ENCODE results near the gene RAP1GAP. TPM values are rescaled to one million over a fixed set of nuclear protein-coding genes. Genes with fewer than 3 reads are reported as not detected.

The RAP1GAP gene
- total RNA-seq, 1 experiment from 2014 or later = 13.4 TPM

DNA sequence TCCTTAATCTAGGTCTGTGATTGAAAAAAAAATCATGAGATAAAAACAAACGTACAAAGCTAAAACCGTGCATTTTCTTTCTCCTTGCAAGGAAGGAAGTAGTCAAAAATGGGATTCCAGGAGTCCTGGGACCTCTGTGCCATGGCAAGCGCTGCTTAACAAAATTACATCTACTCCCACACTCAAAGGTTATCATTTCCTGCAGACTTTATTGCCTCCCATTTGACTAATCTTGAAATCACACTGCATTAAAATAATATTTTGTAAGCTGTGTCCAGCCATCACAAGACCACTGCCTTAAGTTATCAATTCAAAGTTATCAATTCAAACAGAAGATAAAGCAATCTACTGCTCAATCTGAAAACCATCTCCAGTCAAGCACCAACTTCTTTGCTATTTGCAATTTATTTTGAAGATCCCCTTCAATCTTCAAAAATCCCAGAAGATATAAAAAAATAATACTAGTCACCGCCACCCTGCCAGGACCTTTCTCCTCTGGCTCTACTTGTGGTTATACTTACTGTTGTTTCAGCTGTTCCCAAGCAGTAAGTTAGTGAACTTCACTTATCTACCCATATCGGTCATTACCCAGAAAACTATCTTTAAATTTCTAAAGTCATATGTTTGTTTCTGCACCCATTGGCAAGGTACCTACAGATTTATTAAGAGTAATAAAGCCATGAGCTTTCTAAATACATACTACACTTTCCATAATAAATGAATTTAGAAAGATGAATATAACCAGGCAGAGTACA, 38.1 kb upstream of the RAP1GAP start:
- ATAC-seq (no peak), DNase-seq (ENCODE audit: low read depth, low spot score) (no peak)
- CTCF ChIA-PET = no interaction called here
- intact Hi-C loops (cut with micrococcal nuclease) = no loop called here
- Histone ChIP-seq H3K79me2 (ENCODE audit: insufficient read depth, low read length) (no peaks in the 10 kb centered on the region), H3K36me3 (ENCODE audit: control insufficient read depth in 1 of 2, insufficient read depth in 2 of 2, low read length in 2 of 2) (peaks cover 0 to 4% of the 10 kb centered on the region in 2 experiments; a peak in 2 of 4 replicates), H2AFZ (ENCODE audit: low read depth, low read length, poor library complexity, severe bottlenecking) (no peak overlapping the region), H3K27ac (ENCODE audit: low read depth, low read length) (no peak overlapping the region), H3K27me3 (ENCODE audit: insufficient read depth, low read length) (no peaks in the 10 kb centered on the region), H3K4me1 (ENCODE audit: control insufficient read depth in 1 of 2, insufficient read depth in 2 of 2, low read length in 2 of 2) (no peaks in the 10 kb centered on the region), H3K9ac (ENCODE audit: low read length) (no peak overlapping the region), H3K9me3 (ENCODE audit: control insufficient read depth in 1 of 2, insufficient read depth in 1 of 2, low read depth in 1 of 2, low read length in 2 of 2) (no peaks in the 10 kb centered on the region), H3K4me3 (replicated peaks in 1 of 2; ENCODE audit: low read depth in 1 of 2, low read length in 2 of 2) (no peak overlapping the region), H3K9me2 (ENCODE audit: insufficient read depth) (no peaks in the 10 kb centered on the region), H3K4me2 (ENCODE audit: low read length) (no peak overlapping the region), H4K20me1 (ENCODE audit: insufficient read depth) (no peaks in the 10 kb centered on the region)
- no TSS peak for BruUV-seq (replicated peaks)
- POLR2A ChIA-PET = no interaction called here
- RAD21 ChIA-PET (ENCODE audit: low non-redundant PET in 1 of 2, low total read pairs in 2 of 2, uncharacterized antibody in 2 of 2, unreplicated experiment in 2 of 2) = no interaction called here
- TF ChIP-seq, protein P1, sequence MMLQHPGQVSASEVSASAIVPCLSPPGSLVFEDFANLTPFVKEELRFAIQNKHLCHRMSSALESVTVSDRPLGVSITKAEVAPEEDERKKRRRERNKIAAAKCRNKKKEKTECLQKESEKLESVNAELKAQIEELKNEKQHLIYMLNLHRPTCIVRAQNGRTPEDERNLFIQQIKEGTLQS (IDR thresholded peaks at IDR 0.05) = no peak
- TF ChIP-seq TCF7L2 (IDR thresholded peaks at IDR 0.05; ENCODE audit: borderline replicate concordance, extremely low read depth, insufficient read depth, insufficient read length) (no peak), EGR1 (IDR thresholded peaks at IDR 0.05; ENCODE audit: low read depth) (no peak), JUND (IDR thresholded peaks at IDR 0.05) (no peak), SIN3A (IDR thresholded peaks at IDR 0.05; ENCODE audit: low read depth) (no peak), CEBPB (IDR thresholded peaks at IDR 0.05; ENCODE audit: low read depth) (no peak), ZNF274 (IDR thresholded peaks at IDR 0.05; ENCODE audit: low read depth, low read length) (no peak), FOSL1 (IDR thresholded peaks at IDR 0.05; ENCODE audit: low read depth) (no peak), POLR2A (IDR thresholded peaks at IDR 0.05; ENCODE audit: borderline replicate concordance, extremely low read depth, insufficient read depth, insufficient read length) (no peak), SP1 (IDR thresholded peaks at IDR 0.05; ENCODE audit: low read depth) (no peak), EZH2 (IDR thresholded peaks at IDR 0.05) (no peak), POLR2AphosphoS5 (IDR thresholded peaks at IDR 0.05; ENCODE audit: low read depth, low read length) (no peak), CBX3 (IDR thresholded peaks at IDR 0.05; ENCODE audit: low read depth) (no peak), RAD21 (IDR thresholded peaks at IDR 0.05; ENCODE audit: low read depth) (no peak), YY1 (IDR thresholded peaks at IDR 0.05; ENCODE audit: extremely low read depth, insufficient replicate concordance, low read depth, low read length) (no peak)
- TF ChIP-seq, protein P2, sequence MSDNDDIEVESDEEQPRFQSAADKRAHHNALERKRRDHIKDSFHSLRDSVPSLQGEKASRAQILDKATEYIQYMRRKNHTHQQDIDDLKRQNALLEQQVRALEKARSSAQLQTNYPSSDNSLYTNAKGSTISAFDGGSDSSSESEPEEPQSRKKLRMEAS (IDR thresholded peaks at IDR 0.05) = no peak
- TF ChIP-seq, protein P3, sequence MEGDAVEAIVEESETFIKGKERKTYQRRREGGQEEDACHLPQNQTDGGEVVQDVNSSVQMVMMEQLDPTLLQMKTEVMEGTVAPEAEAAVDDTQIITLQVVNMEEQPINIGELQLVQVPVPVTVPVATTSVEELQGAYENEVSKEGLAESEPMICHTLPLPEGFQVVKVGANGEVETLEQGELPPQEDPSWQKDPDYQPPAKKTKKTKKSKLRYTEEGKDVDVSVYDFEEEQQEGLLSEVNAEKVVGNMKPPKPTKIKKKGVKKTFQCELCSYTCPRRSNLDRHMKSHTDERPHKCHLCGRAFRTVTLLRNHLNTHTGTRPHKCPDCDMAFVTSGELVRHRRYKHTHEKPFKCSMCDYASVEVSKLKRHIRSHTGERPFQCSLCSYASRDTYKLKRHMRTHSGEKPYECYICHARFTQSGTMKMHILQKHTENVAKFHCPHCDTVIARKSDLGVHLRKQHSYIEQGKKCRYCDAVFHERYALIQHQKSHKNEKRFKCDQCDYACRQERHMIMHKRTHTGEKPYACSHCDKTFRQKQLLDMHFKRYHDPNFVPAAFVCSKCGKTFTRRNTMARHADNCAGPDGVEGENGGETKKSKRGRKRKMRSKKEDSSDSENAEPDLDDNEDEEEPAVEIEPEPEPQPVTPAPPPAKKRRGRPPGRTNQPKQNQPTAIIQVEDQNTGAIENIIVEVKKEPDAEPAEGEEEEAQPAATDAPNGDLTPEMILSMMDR (IDR thresholded peaks at IDR 0.05 in 2 of 3, conservative IDR thresholded peaks at IDR 0.05 in 1 of 3; ENCODE audit: borderline replicate concordance in 1 of 3, insufficient read depth in 1 of 3, low read depth in 2 of 3, low read length in 2 of 3) = no peak
- TF ChIP-seq, protein P4, sequence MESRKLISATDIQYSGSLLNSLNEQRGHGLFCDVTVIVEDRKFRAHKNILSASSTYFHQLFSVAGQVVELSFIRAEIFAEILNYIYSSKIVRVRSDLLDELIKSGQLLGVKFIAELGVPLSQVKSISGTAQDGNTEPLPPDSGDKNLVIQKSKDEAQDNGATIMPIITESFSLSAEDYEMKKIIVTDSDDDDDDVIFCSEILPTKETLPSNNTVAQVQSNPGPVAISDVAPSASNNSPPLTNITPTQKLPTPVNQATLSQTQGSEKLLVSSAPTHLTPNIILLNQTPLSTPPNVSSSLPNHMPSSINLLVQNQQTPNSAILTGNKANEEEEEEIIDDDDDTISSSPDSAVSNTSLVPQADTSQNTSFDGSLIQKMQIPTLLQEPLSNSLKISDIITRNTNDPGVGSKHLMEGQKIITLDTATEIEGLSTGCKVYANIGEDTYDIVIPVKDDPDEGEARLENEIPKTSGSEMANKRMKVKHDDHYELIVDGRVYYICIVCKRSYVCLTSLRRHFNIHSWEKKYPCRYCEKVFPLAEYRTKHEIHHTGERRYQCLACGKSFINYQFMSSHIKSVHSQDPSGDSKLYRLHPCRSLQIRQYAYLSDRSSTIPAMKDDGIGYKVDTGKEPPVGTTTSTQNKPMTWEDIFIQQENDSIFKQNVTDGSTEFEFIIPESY (IDR thresholded peaks at IDR 0.05; ENCODE audit: extremely low read depth, insufficient replicate concordance, low read length) = no peak
- TF ChIP-seq, protein P5, sequence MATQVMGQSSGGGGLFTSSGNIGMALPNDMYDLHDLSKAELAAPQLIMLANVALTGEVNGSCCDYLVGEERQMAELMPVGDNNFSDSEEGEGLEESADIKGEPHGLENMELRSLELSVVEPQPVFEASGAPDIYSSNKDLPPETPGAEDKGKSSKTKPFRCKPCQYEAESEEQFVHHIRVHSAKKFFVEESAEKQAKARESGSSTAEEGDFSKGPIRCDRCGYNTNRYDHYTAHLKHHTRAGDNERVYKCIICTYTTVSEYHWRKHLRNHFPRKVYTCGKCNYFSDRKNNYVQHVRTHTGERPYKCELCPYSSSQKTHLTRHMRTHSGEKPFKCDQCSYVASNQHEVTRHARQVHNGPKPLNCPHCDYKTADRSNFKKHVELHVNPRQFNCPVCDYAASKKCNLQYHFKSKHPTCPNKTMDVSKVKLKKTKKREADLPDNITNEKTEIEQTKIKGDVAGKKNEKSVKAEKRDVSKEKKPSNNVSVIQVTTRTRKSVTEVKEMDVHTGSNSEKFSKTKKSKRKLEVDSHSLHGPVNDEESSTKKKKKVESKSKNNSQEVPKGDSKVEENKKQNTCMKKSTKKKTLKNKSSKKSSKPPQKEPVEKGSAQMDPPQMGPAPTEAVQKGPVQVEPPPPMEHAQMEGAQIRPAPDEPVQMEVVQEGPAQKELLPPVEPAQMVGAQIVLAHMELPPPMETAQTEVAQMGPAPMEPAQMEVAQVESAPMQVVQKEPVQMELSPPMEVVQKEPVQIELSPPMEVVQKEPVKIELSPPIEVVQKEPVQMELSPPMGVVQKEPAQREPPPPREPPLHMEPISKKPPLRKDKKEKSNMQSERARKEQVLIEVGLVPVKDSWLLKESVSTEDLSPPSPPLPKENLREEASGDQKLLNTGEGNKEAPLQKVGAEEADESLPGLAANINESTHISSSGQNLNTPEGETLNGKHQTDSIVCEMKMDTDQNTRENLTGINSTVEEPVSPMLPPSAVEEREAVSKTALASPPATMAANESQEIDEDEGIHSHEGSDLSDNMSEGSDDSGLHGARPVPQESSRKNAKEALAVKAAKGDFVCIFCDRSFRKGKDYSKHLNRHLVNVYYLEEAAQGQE (IDR thresholded peaks at IDR 0.05; ENCODE audit: low read depth) = no peak

Measured in HCT116 (cell line).